B cell (primary cell): Measurements from ENCODE around the gene IL1RN.

Experiments used
- CTCF ChIP-seq: fragments of 200-600 bp; IDR thresholded peaks from one replicate; pipeline ENCODE4 v1.8.0; 2022; ENCODE audit warnings: antibody characterized with exemption, mild to moderate bottlenecking
- EZH2 ChIP-seq: IDR thresholded peaks from 2 replicates; pipeline ENCODE4 v1.6.1; 2012; ENCODE audit warnings: borderline replicate concordance, low read depth, mild to moderate bottlenecking, moderate library complexity, low read length; ENCODE audit not compliant: insufficient read depth, poor library complexity, severe bottlenecking

GRCh38 chr2:113158884-113159553 lies 31.6 kb downstream of the IL1RN start:
- TF ChIP-seq CTCF (no peak), EZH2 (no peak)
